Activated CD4-positive, alpha-beta T cell treated with anti-CD3 and anti-CD28 coated beads, Interleukin-2, amount 10 ng/mL, durations not matched to agents 7 days and 5 days (primary cell): ENCODE results near the gene GRIN3B. TPM values are rescaled to one million over a fixed set of nuclear protein-coding genes. Genes with fewer than 3 reads are reported as not detected.

Experiments used
- CTCF ChIA-PET: fragments of 350-600 bp; sonication (Branson Sonifier 250); formaldehyde crosslinking; loops from one replicate; lab custom pipeline; 2021; ENCODE audit warnings: antibody characterized with exemption; lab: Charles Lee
- POLR2A ChIA-PET: fragments of 350-600 bp; sonication (Branson Sonifier 250); formaldehyde crosslinking; loops from one replicate; lab custom pipeline; 2021; ENCODE audit warnings: antibody characterized with exemption; lab: Charles Lee
- DNase-seq: peaks from one replicate; pipeline ENCODE4 v3.0.0-alpha.2; 2020
- H3K27ac Mint-ChIP-seq: one replicate; pipeline ENCODE4 v1.8.0; 2021; ENCODE audit warnings: mild to moderate bottlenecking, moderate library complexity, mixed read lengths
- H3K27me3 Mint-ChIP-seq: one replicate; pipeline ENCODE4 v1.8.0; 2021; ENCODE audit warnings: mixed read lengths
- H3K36me3 Mint-ChIP-seq: one replicate; pipeline ENCODE4 v1.8.0; 2021; ENCODE audit warnings: low read depth, mixed read lengths
- H3K4me1 Mint-ChIP-seq: one replicate; pipeline ENCODE4 v1.8.0; 2021; ENCODE audit warnings: mixed read lengths
- H3K4me3 Mint-ChIP-seq: one replicate; pipeline ENCODE4 v1.8.0; 2021; ENCODE audit warnings: mild to moderate bottlenecking, moderate library complexity, mixed read lengths
- H3K9me3 Mint-ChIP-seq: one replicate; pipeline ENCODE4 v1.8.0; 2021; ENCODE audit warnings: mixed read lengths
- total RNA-seq, 2 experiments: library from RNA; stranded (reverse); gene quantifications; one replicate each; pipeline ENCODE4 v1.2.3, GENCODE V29; 2021

GRIN3B gene
- total RNA-seq, 2 experiments from 2014 or later = not detected

DNA sequence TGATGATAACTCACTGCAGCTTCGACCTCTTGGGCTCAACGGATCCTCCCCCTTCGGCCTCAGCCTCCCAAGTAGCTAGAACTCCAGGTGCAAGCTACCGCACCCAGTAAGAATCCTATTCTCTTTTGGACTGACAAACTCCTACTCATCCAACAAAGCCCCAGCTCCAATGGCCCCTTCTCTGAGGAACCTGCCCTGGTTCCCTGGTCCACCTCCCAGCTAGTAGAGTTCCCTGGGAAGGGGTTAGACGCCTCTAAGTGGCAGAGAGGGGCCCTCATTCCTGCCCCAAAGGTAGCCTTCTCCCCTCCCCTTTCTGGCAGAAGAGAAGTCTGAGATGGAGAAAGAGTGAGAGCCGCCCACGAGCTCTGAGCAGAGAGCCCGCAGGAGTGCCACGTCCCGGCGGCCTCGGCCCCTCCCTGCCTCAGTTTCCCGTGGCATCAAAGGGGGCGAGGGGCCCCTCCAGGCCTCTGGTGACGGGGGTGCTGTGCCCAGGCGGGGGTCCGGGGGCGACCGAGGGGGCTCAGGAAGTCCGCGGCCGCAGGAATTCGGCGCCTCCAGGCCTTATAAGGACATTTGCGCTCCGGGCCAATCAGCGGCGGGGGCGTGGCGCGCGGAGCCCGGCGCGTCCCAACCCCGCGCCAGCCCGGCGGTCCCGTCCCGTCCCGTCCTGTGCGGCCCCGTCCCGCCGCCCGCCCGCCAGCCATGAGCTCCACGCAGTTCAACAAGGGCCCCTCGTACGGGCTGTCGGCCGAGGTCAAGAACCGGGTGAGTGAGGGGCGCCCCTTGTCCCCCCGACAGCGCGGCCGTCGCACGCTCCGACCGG lies 26.0 kb downstream of the GRIN3B start, which contains the start of gene CNN2:
Gene CNN2, plus strand, starts transcription at position 649 of the 823 bp plus-strand sequence. Its CDS starts 54 bp downstream, at position 703.
- peak within 1 kb of the TSS; percentile 93 for H3K27ac Mint-ChIP-seq
- ChIA-PET CTCF (interaction anchor here (0.6 to 2.7 kb wide), 9 partner anchors 10 to 356 kb away, joined by 3 to 15 read pairs (median 3); partner anchors contain the start of gene ABCA7), POLR2A (interaction anchor here (0.5 to 0.8 kb wide), 3 partner anchors 54 to 117 kb away, joined by 3 read pairs; no protein-coding TSS in a partner anchor)
- peak within 1 kb of the TSS; percentile 98 for H3K4me3 Mint-ChIP-seq
- H3K9me3 Mint-ChIP-seq = no peaks in the 10 kb centered on the region
- DNase-seq = peak; percentile 73
- H3K4me1 Mint-ChIP-seq = peaks cover 29% of the 10 kb centered on the region
- no peaks in the 10 kb centered on the region for H3K27me3 Mint-ChIP-seq
- peaks cover 22% of the 10 kb centered on the region for H3K36me3 Mint-ChIP-seq

DNA sequence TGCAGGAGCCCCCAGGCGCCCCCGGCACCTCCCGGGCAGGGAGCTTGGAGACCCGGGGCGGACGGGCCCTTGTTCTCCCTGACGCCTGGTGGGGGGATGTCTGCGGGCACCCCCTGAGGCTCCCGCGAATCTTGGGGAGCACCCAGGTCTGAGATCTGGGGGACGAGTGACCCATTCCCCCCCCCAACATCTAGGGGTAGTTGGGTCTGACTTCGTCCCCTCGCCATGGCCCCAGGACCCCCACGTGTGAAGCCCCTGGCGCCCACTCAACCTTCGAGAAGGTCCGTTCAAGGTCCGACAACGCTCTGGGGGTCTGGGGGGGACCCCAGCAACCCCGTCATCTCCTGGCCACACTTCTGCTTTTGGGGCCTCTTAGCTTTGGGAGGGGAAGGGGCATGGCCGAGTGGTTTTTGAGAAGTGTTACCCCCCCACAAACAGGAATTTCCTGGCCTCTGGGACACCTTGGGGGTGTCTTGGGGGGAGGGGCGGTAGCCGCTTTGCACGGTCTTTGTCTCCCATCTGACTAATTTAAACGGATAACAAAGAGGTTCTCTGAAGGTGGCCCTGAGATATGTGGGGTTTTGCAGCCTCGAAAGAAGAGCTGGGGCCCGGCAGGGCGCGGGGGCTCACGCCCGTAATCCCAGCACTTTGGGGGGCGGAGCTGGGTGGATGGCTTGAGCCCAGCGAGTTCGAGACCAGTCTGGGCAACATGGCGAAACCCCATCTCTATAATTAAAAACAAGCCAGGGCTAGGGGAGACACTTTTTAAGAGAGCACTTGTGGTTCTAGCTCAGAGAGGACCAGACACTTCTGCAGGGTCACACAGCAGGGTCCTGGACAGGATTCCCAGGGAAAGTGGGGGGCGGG lies 26.8 kb downstream of the GRIN3B start:
- H3K36me3 Mint-ChIP-seq = peaks cover 22% of the 10 kb centered on the region
- POLR2A ChIA-PET = interaction anchor here (0.7 kb wide), 1 partner anchor 242 kb away, joined by 3 read pairs; the partner anchor contains the start of gene CIRBP
- H3K4me3 Mint-ChIP-seq = peak overlapping the region; percentile 98
- peak; percentile 47 for DNase-seq
- peaks cover 21% of the 10 kb centered on the region for H3K4me1 Mint-ChIP-seq
- no peaks in the 10 kb centered on the region for H3K27me3 Mint-ChIP-seq
- H3K27ac Mint-ChIP-seq = peak overlapping the region; percentile 93
- CTCF ChIA-PET = interaction anchor here (0.6 to 2.7 kb wide), 11 partner anchors 10 to 427 kb away, joined by 3 to 15 read pairs (median 3); no protein-coding TSS in a partner anchor
- no peaks in the 10 kb centered on the region for H3K9me3 Mint-ChIP-seq

DNA sequence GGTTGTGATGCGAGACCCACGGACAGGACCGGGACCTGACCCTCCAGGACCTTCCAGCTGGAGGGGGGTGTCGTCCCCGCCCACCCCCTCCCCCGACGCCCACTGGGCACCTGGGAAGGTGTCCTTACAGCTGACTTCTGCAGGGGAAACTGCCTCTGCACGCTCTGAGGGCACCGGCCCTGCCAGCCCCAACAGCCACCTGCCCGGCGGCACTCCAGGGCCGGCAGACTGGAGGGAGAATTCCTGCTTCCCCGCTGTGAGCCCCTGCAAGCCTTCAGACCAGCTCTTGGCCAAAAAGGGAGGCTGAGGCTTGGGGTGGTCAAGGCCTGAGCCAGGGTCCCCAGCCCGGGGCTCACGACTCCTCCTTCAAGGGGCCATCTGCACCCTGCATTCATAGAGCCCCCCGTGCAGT lies 27.4 kb downstream of the GRIN3B start:
- Mint-ChIP-seq H3K27me3 (no peaks in the 10 kb centered on the region), H3K4me3 (peak overlapping the region; percentile 98), H3K27ac (peak overlapping the region; percentile 93), H3K9me3 (no peaks in the 10 kb centered on the region), H3K36me3 (peaks cover 29% of the 10 kb centered on the region), H3K4me1 (peaks cover 27% of the 10 kb centered on the region)
- ChIA-PET POLR2A (no interaction called here), CTCF (interaction anchor here (0.6 to 2.7 kb wide), 10 partner anchors 9 to 426 kb away, joined by 3 to 15 read pairs (median 4); no protein-coding TSS in a partner anchor)
- DNase-seq = no peak

- H3K9me3 Mint-ChIP-seq = no peaks in the 10 kb centered on the region
- peak; percentile 72 for DNase-seq
- H3K36me3 Mint-ChIP-seq = peaks cover 35% of the 10 kb centered on the region
- H3K4me1 Mint-ChIP-seq = peaks cover 32% of the 10 kb centered on the region
- no peaks in the 10 kb centered on the region for H3K27me3 Mint-ChIP-seq
- H3K27ac Mint-ChIP-seq = peak overlapping the region; percentile 86
- POLR2A ChIA-PET = interaction anchor here (0.6 kb wide), 1 partner anchor 10 kb away, joined by 3 read pairs; no protein-coding TSS in a partner anchor
- CTCF ChIA-PET = interaction anchor here (0.6 to 2.7 kb wide), 10 partner anchors 8 to 332 kb away, joined by 3 to 15 read pairs (median 4); no protein-coding TSS in a partner anchor
- peak overlapping the region; percentile 98 for H3K4me3 Mint-ChIP-seq
Observed at GRCh38 chr19:1028062-1028926, 28.1 kb downstream of the GRIN3B start.

GRCh38 chr19:1032264-1032867 lies 32.1 kb downstream of the GRIN3B start:
- POLR2A ChIA-PET = interaction anchor here (0.6 kb wide), 2 partner anchors 16 to 42 kb away, joined by 8 to 10 read pairs; no protein-coding TSS in a partner anchor
- CTCF ChIA-PET = interaction anchor here (1.2 kb wide), 1 partner anchor 45 kb away, joined by 3 read pairs; no protein-coding TSS in a partner anchor
- DNase-seq = no peak
- no peaks in the 10 kb centered on the region for H3K9me3 Mint-ChIP-seq
- H3K27ac Mint-ChIP-seq = peak overlapping the region; percentile 25
- peaks cover 52% of the 10 kb centered on the region for H3K4me1 Mint-ChIP-seq
- no peak overlapping the region for H3K4me3 Mint-ChIP-seq
- H3K36me3 Mint-ChIP-seq = peaks cover 54% of the 10 kb centered on the region
- H3K27me3 Mint-ChIP-seq = no peaks in the 10 kb centered on the region

DNA sequence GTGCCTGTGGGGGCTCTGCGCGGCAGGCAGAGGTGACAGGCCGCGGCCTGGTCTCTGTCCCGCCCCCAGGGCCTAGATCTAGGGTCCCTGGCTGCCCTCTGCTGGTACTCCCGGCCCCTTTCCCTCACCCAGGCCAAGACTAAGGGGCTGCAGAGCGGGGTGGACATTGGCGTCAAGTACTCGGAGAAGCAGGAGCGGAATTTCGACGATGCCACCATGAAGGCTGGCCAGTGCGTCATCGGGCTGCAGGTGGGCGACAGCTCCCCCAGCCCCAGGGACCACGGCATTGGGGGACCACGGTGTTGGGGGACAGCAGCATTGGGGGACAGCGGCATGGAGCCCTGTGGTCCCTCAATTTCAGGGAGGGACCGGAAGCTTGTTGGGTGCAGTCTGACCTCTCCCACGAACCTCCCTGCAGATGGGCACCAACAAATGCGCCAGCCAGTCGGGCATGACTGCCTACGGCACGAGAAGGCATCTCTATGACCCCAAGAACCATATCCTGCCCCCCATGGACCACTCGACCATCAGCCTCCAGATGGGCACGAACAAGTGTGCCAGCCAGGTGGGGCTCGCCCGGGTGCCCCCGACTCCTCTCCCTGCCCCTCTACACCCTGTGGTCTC lies 35.9 kb downstream of the GRIN3B start:
- H3K36me3 Mint-ChIP-seq = peaks cover 60% of the 10 kb centered on the region
- DNase-seq = no peak
- H3K27me3 Mint-ChIP-seq = no peaks in the 10 kb centered on the region
- POLR2A ChIA-PET = no interaction called here
- H3K4me3 Mint-ChIP-seq = no peak overlapping the region
- no peaks in the 10 kb centered on the region for H3K9me3 Mint-ChIP-seq
- peaks cover 67% of the 10 kb centered on the region for H3K4me1 Mint-ChIP-seq
- H3K27ac Mint-ChIP-seq = peak overlapping the region; percentile 71
- CTCF ChIA-PET = interaction anchor here (1.3 to 3.9 kb wide), 2 partner anchors 10 to 67 kb away, joined by 3 to 15 read pairs; partner anchors contain the start of gene CNN2

GRCh38 chr19:1037621-1038064 lies 37.4 kb downstream of the GRIN3B start:
- ChIA-PET CTCF (interaction anchor here (1.0 to 3.9 kb wide), 5 partner anchors 9 to 229 kb away, joined by 3 to 15 read pairs (median 4); partner anchors contain the start of gene CNN2), POLR2A (interaction anchor here (1.0 kb wide), 1 partner anchor 9 kb away, joined by 3 read pairs; no protein-coding TSS in a partner anchor)
- H3K4me3 Mint-ChIP-seq = peak overlapping the region; percentile 99
- no peak for DNase-seq
- H3K27ac Mint-ChIP-seq = peak overlapping the region; percentile 91
- H3K9me3 Mint-ChIP-seq = no peaks in the 10 kb centered on the region
- no peaks in the 10 kb centered on the region for H3K27me3 Mint-ChIP-seq
- H3K36me3 Mint-ChIP-seq = peaks cover 54% of the 10 kb centered on the region
- H3K4me1 Mint-ChIP-seq = peaks cover 70% of the 10 kb centered on the region

DNA sequence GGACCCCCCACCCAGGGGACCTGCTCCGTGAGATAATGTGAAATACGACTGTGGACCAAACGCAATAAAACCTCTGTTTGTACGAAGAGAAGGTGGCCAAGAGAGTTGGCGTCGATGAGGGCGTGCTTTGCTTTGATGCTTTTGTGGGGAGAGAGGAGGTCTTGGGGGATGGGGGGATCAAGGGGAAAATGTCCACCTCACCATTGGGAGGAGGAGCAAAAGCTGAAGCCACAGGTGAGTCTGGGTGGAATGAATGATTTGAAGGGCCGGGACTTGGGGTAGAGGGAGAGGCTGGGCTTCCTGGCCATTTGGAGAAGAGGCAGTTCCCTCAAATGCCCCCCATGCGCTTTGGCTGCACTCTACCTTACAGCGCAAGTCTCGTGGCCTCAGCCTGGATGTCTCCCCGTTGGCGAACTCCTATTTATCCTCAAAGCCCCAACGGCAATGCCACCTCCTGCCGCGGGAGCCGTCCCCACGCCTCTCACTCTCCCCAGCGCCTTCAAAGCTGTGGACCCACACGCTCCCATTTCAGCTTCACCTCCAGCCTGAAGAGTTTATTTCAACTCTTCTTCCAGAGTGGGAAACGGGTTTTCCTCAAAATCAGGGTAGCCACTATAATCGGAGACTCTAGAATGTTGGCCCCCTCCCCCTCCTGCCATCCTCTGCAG lies 38.9 kb downstream of the GRIN3B start:
- no peak for DNase-seq
- Mint-ChIP-seq H3K27me3 (no peaks in the 10 kb centered on the region), H3K4me1 (peaks cover 64% of the 10 kb centered on the region), H3K27ac (peak overlapping the region; percentile 91), H3K36me3 (peaks cover 47% of the 10 kb centered on the region), H3K9me3 (no peaks in the 10 kb centered on the region), H3K4me3 (peak overlapping the region; percentile 99)
- ChIA-PET POLR2A (interaction anchor here (0.8 to 1.0 kb wide), 2 partner anchors 18 to 28 kb away, joined by 3 read pairs; partner anchors contain the start of genes ARHGAP45 and RNU6-2), CTCF (interaction anchor here (0.6 to 3.1 kb wide), 10 partner anchors 9 to 227 kb away, joined by 3 to 11 read pairs (median 4); partner anchors contain the start of gene CNN2)

GRCh38 chr19:1039646-1040475 lies 39.6 kb downstream of the GRIN3B start, which contains the start of gene ABCA7:
ABCA7 (plus strand) TSS chr19:1040107; CDS start chr19:1041362, 1,255 bp downstream.
- Mint-ChIP-seq H3K27ac (peak within 1 kb of the TSS; percentile 91), H3K9me3 (no peaks in the 10 kb centered on the region), H3K27me3 (no peaks in the 10 kb centered on the region), H3K36me3 (peaks cover 53% of the 10 kb centered on the region), H3K4me3 (peak within 1 kb of the TSS; percentile 99), H3K4me1 (peaks cover 64% of the 10 kb centered on the region)
- DNase-seq = peak; percentile 99
- POLR2A ChIA-PET = interaction anchor here (0.8 kb wide), 1 partner anchor 18 kb away, joined by 3 read pairs; the partner anchor contains the start of gene RNU6-2
- CTCF ChIA-PET = interaction anchor here (0.6 to 3.1 kb wide), 11 partner anchors 8 to 235 kb away, joined by 3 to 11 read pairs (median 3); partner anchors contain the start of genes ARHGAP45, CNN2 and FAM174C
